Endothelial cell (in vitro differentiated cells): ENCODE data around the gene ACMSD. TPM values are rescaled to one million over a fixed set of nuclear protein-coding genes. Genes with fewer than 3 reads are reported as not detected.

Source experiments
- DNase-seq: peaks from one replicate; pipeline ENCODE4 v3.0.0; 2021; ENCODE audit warnings: low spot score
- H3K27ac Mint-ChIP-seq: one replicate; pipeline ENCODE4 v1.8.0; 2021; ENCODE audit warnings: mixed read lengths, inconsistent platforms; ENCODE audit not compliant: unreplicated experiment
- H3K27me3 Mint-ChIP-seq: one replicate; pipeline ENCODE4 v1.8.0; 2021; ENCODE audit warnings: mild to moderate bottlenecking, moderate library complexity, mixed read lengths, inconsistent platforms; ENCODE audit not compliant: unreplicated experiment
- H3K36me3 Mint-ChIP-seq: one replicate; pipeline ENCODE4 v1.8.0; 2021; ENCODE audit warnings: mild to moderate bottlenecking, low read depth, mixed read lengths, inconsistent platforms; ENCODE audit not compliant: unreplicated experiment
- H3K4me1 Mint-ChIP-seq: one replicate; pipeline ENCODE4 v1.8.0; 2021; ENCODE audit warnings: mild to moderate bottlenecking, mixed read lengths, inconsistent platforms; ENCODE audit not compliant: unreplicated experiment
- H3K4me3 Mint-ChIP-seq: one replicate; pipeline ENCODE4 v1.8.0; 2021; ENCODE audit warnings: mild to moderate bottlenecking, mixed read lengths, inconsistent platforms; ENCODE audit not compliant: unreplicated experiment
- H3K9me3 Mint-ChIP-seq: one replicate; pipeline ENCODE4 v1.8.0; 2021; ENCODE audit warnings: mixed read lengths, inconsistent platforms; ENCODE audit not compliant: unreplicated experiment
- CTCF ChIP-seq: fragments of 200-600 bp; sonication (generic); IDR thresholded peaks from one replicate; pipeline ENCODE4 v1.5.0; 2021; ENCODE audit warnings: antibody characterized with exemption; ENCODE audit not compliant: unreplicated experiment
- total RNA-seq: library from RNA; stranded (reverse); fragmentation: NEBNext Ultra II Directional; extraction: Animal tissue kit (Norgen Biotek cat#: 25700); gene quantifications from one replicate; pipeline ENCODE4 v1.2.1, GENCODE V29; 2021; ENCODE audit not compliant: unreplicated experiment

ACMSD gene
- total RNA-seq, 1 donor from 2014 or later = not detected

DNA sequence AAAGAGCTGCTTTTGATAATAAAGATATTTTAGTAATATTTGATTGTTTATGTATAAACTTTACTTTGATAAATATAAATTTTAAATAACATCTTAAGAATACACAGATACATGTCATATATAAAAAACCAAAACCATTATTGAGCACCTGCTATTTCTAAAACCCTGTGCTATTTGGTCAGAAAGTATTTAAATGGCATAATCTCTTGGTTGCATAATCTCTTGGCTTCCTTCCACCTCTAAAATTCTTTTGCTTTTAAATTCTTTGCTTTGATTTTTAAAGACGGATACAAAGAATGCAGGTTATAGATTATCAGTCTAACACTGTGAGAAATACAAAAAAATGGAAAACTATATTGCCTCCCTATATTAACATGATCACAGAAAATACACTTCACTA is 36.9 kb downstream of the ACMSD start:
- Mint-ChIP-seq H3K36me3 (peaks cover 9% of the 10 kb centered on the region), H3K27ac (no peak overlapping the region), H3K27me3 (no peaks in the 10 kb centered on the region), H3K4me1 (peaks cover 3% of the 10 kb centered on the region), H3K9me3 (peaks cover 5% of the 10 kb centered on the region), H3K4me3 (no peak overlapping the region)
- no peak for TF ChIP-seq CTCF
- DNase-seq = no peak

GRCh38 chr2:134882773-134883172 is 44.4 kb downstream of the ACMSD start:
- TF ChIP-seq CTCF = no peak
- no peaks in the 10 kb centered on the region for H3K27me3 Mint-ChIP-seq
- H3K36me3 Mint-ChIP-seq = peaks cover 5% of the 10 kb centered on the region
- H3K9me3 Mint-ChIP-seq = peaks cover 5% of the 10 kb centered on the region
- no peak for DNase-seq
- no peak overlapping the region for H3K27ac Mint-ChIP-seq
- peaks cover 6% of the 10 kb centered on the region for H3K4me1 Mint-ChIP-seq
- no peak overlapping the region for H3K4me3 Mint-ChIP-seq

- Mint-ChIP-seq H3K4me3 (no peak overlapping the region), H3K4me1 (peaks cover 6% of the 10 kb centered on the region), H3K36me3 (peaks cover 5% of the 10 kb centered on the region), H3K27me3 (no peaks in the 10 kb centered on the region), H3K9me3 (peaks cover 5% of the 10 kb centered on the region), H3K27ac (no peak overlapping the region)
- DNase-seq = no peak
- TF ChIP-seq CTCF = no peak
These were observed 45.3 kb downstream of the ACMSD start for GRCh38 chr2:134883552-134884293.

DNA sequence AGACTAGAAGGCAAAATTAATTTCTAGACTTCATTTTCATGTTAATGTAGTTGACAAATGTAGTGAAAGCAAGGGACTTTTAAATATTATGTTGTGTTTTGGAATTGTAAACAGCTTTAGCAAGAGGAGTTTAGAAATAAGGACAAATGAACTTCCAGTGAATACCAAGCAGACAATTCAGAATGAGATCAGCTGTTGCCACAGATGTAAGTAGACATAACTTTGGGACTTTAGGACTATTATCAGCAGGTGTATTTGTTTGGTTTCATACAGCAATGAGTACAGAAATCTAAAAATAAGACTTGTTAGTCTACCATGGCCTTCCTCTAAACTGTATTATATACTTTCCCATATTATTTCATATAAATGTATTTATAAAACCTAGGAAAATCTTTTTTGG is 46.0 kb downstream of the ACMSD start:
- TF ChIP-seq CTCF = no peak
- peaks cover 5% of the 10 kb centered on the region for H3K36me3 Mint-ChIP-seq
- no peak overlapping the region for H3K4me3 Mint-ChIP-seq
- H3K9me3 Mint-ChIP-seq = peaks cover 5% of the 10 kb centered on the region
- H3K27ac Mint-ChIP-seq = no peak overlapping the region
- H3K4me1 Mint-ChIP-seq = peaks cover 6% of the 10 kb centered on the region
- no peak for DNase-seq
- no peaks in the 10 kb centered on the region for H3K27me3 Mint-ChIP-seq

- no peak for TF ChIP-seq CTCF
- H3K4me3 Mint-ChIP-seq = no peak overlapping the region
- no peaks in the 10 kb centered on the region for H3K4me1 Mint-ChIP-seq
- H3K9me3 Mint-ChIP-seq = no peaks in the 10 kb centered on the region
- DNase-seq = no peak
- H3K27ac Mint-ChIP-seq = no peak overlapping the region
- no peaks in the 10 kb centered on the region for H3K27me3 Mint-ChIP-seq
- H3K36me3 Mint-ChIP-seq = no peaks in the 10 kb centered on the region
These were observed 54.0 kb downstream of the ACMSD start for GRCh38 chr2:134892282-134893035.
